OCI-LY3 (cell line): ENCODE measurements around the gene ATP1A4.

Source experiments
- H2AFZ ChIP-seq: fragments of 200-600, 300-600 bp; shearing (Covaris generic); 2 replicates; pipeline ENCODE4 v1.6.0; 2014; ENCODE audit warnings: antibody characterized with exemption, low read depth, low read length
- H3K27ac ChIP-seq: fragments of 200-600, 300-600 bp; sonication (generic); 2 replicates; pipeline ENCODE4 v1.5.1; 2014; ENCODE audit warnings: mild to moderate bottlenecking, low read length, moderate library complexity, mixed read lengths
- H3K27me3 ChIP-seq: fragments of 200-600, 300-600 bp; sonication (generic); 2 replicates; pipeline ENCODE4 v1.6.1; 2014; ENCODE audit warnings: low read depth, low read length, mixed read lengths
- H3K36me3 ChIP-seq: fragments of 200-600, 300-600 bp; sonication (generic); replicated peaks from 2 replicates; pipeline ENCODE3; 2014; ENCODE audit warnings: low read depth, low read length, mixed read lengths
- H3K4me1 ChIP-seq: fragments of 300-600, 200-600 bp; sonication (generic); 2 replicates; pipeline ENCODE4 v1.6.1; 2014; ENCODE audit warnings: low read length, mixed read lengths
- H3K4me2 ChIP-seq: fragments of 200-600, 300-600 bp; sonication (generic); 2 replicates; pipeline ENCODE4 v1.6.1; 2014; ENCODE audit warnings: low read length, mixed read lengths
- H3K4me3 ChIP-seq: fragments of 300-600, 200-600 bp; sonication (generic); 2 replicates; pipeline ENCODE4 v1.5.1; 2014; ENCODE audit warnings: antibody characterized with exemption, mild to moderate bottlenecking, low read length, moderate library complexity
- H3K79me2 ChIP-seq: fragments of 300-600, 200-600 bp; shearing (Covaris generic); 2 replicates; pipeline ENCODE4 v1.6.1; 2014; ENCODE audit warnings: mild to moderate bottlenecking, low read length, mixed read lengths
- H3K9ac ChIP-seq: fragments of 300-600, 200-600 bp; shearing (Covaris generic); 2 replicates; pipeline ENCODE4 v1.6.0; 2014; ENCODE audit warnings: mild to moderate bottlenecking, low read length, moderate library complexity
- H3K9me3 ChIP-seq: fragments of 200-600, 300-600 bp; shearing (Covaris generic); 2 replicates; pipeline ENCODE4 v1.6.1; 2014; ENCODE audit warnings: low read length, mixed read lengths; ENCODE audit not compliant: insufficient read depth
- H4K20me1 ChIP-seq: fragments of 200-600, 300-600 bp; sonication (generic); 2 replicates; pipeline ENCODE4 v1.6.1; 2016; ENCODE audit warnings: low read length, mixed read lengths; ENCODE audit not compliant: insufficient read depth
- EZH2phosphoT487 ChIP-seq: fragments of 200-600 bp; shearing (Covaris generic); IDR thresholded peaks from 2 replicates; pipeline ENCODE4 v1.6.1; 2018; ENCODE audit warnings: antibody characterized with exemption, mixed run types, low read depth
- TF ChIP-seq, protein P1 (sequence below): fragments of 200-600, 300-600 bp; sonication (generic); IDR thresholded peaks from 2 replicates; pipeline ENCODE4 v1.5.1; 2014; ENCODE audit warnings: antibody characterized with exemption, low read length, low read depth

Gene ATP1A4

DNA sequence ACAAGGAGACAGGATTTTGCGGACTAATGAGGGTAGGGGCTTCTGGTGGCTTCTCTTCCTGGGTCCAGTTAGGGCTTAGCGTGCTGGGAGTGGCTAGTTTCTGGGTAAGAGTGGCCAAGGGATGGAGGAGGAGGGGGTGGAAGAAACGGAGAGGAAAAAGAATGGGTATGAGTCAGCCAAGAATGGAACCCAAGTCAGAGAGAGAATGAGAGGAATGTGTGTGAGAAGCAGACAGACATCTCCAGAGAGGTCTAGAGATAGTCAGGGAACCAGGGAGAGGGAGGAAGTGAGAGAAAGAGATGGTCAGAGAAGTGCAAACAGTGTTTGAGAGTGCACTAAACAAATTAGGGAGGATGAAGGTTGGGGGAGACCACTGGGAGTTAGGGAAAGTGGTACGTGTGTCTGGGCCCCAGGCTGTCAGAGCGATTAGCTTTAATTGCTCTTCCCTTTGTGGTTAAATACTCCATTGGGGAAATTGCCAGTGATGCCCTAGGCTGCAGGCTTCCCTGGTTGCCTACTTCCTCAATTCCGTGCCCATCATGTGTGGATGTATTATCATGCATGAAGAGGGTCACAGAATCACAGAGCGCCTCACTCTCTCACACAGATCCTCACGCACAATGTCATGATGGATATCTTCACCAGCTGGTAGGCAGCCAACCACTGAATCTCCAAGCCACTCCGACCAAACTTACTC, 55.2 kb downstream of the ATP1A4 start:
- no peaks in the 10 kb centered on the region for H3K27me3 ChIP-seq
- no peak overlapping the region for H2AFZ ChIP-seq
- peaks cover 55% of the 10 kb centered on the region for H4K20me1 ChIP-seq
- peaks cover 64% of the 10 kb centered on the region for H3K79me2 ChIP-seq
- peak overlapping the region; percentile 98 for H3K9ac ChIP-seq
- peak overlapping the region; percentile 99 for H3K4me2 ChIP-seq
- H3K9me3 ChIP-seq: no peaks in the 10 kb centered on the region
- H3K4me3 ChIP-seq: peak overlapping the region; percentile 89
- TF ChIP-seq, protein P1, sequence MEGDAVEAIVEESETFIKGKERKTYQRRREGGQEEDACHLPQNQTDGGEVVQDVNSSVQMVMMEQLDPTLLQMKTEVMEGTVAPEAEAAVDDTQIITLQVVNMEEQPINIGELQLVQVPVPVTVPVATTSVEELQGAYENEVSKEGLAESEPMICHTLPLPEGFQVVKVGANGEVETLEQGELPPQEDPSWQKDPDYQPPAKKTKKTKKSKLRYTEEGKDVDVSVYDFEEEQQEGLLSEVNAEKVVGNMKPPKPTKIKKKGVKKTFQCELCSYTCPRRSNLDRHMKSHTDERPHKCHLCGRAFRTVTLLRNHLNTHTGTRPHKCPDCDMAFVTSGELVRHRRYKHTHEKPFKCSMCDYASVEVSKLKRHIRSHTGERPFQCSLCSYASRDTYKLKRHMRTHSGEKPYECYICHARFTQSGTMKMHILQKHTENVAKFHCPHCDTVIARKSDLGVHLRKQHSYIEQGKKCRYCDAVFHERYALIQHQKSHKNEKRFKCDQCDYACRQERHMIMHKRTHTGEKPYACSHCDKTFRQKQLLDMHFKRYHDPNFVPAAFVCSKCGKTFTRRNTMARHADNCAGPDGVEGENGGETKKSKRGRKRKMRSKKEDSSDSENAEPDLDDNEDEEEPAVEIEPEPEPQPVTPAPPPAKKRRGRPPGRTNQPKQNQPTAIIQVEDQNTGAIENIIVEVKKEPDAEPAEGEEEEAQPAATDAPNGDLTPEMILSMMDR: no peak
- TF ChIP-seq EZH2phosphoT487: no peak
- peak overlapping the region; percentile 96 for H3K27ac ChIP-seq
- H3K36me3 ChIP-seq: peaks cover 52% of the 10 kb centered on the region
- peaks cover 58% of the 10 kb centered on the region for H3K4me1 ChIP-seq

DNA sequence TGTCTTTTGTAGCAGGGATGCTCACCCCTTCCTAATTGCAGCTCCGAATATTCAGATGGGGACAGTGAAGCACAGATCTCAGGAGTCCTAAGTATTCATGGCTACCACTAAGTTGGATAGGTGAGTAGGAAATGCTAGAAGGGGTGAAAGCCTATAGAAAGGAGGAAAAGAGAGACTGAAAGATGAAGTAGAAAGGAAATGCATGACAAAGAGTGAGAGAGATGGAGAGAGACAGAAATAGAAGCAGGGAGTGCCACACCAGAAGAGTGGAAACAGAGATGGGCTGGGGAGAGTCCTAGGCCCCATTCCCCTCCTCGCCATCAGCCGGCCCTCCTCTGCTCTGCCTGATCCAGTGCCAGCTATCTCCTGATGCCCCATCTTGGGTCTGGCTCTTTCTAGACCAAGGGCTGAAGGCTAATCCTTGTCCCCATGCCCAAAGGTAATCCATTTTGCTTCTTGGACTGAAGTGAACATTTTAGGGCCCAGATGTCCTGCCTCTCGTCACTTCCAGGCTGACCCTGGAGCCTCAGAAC, 55.8 kb downstream of the ATP1A4 start:
- Histone ChIP-seq H3K27me3 (no peaks in the 10 kb centered on the region), H3K27ac (peak overlapping the region; percentile 96), H3K9me3 (no peaks in the 10 kb centered on the region), H3K4me2 (peak overlapping the region; percentile 99), H4K20me1 (peaks cover 59% of the 10 kb centered on the region), H3K4me3 (peak overlapping the region; percentile 89), H3K79me2 (peaks cover 64% of the 10 kb centered on the region), H3K9ac (peak overlapping the region; percentile 98; the same call in 1 of the 2 replicates), H3K36me3 (peaks cover 58% of the 10 kb centered on the region), H3K4me1 (peaks cover 58% of the 10 kb centered on the region), H2AFZ (no peak overlapping the region)
- TF ChIP-seq, protein P1: no peak

DNA sequence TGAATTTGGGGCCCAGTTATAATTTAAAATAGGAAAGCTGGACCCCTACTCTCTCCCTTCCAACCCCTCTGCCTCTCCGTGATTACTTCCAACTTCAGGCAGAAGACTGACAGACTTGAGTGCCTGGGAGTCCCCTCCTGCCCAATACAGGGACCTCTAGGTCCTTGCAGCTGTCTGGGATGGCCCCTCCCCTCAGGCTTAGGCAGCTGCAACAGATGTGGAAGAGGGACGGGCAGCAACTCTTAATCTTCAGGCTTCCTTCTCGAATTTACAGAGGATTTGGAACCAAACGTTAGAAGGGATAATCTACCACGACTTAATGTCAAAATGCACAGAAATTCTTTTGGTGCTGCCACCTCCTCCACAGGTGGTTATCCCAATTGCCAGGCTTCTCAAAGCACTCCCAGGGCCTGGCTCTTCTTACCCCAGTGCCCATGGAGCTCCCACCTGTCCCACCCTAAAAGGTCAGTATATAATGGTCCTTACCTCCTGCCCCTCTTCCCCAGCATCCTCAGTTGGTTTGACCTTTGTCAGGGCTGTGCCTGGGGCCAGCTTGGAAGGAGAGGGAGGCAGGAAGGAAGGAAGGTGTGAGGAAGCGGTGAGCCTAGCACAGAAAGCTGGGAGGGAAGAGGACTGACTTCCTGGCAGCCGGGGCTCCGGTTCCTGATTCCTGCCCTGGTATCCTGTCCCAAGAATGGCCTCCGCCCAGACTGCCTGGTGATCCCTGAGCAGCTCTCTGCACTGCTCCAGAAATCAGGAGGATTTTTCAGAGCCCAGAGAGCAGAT, 56.6 kb downstream of the ATP1A4 start:
- H4K20me1 ChIP-seq: peaks cover 62% of the 10 kb centered on the region
- H3K36me3 ChIP-seq: peaks cover 64% of the 10 kb centered on the region
- no peak overlapping the region for H3K4me3 ChIP-seq
- H3K27ac ChIP-seq: peak overlapping the region; percentile 96; the same call in 1 of the 2 replicates
- H3K9ac ChIP-seq: no peak overlapping the region
- no peak for TF ChIP-seq EZH2phosphoT487
- TF ChIP-seq, protein P1: no peak
- peaks cover 64% of the 10 kb centered on the region for H3K79me2 ChIP-seq
- no peak overlapping the region; the same call in 1 of the 2 replicates for H3K4me2 ChIP-seq
- H3K27me3 ChIP-seq: no peaks in the 10 kb centered on the region
- H3K4me1 ChIP-seq: peaks cover 58% of the 10 kb centered on the region
- no peak overlapping the region for H2AFZ ChIP-seq
- H3K9me3 ChIP-seq: no peaks in the 10 kb centered on the region
